K562 (cell line): ENCODE measurements around the gene FGF14. TPM values are rescaled to one million over a fixed set of nuclear protein-coding genes. Genes with fewer than 3 reads are reported as not detected.

Experiments used
- ATAC-seq: fragments of 200-7000 bp; cut with Tn5 transposase; 3 replicates; pipeline ENCODE4 v1.9.1; 2020; ENCODE audit warnings: moderate library complexity
- BruUV-seq: library from RNA; stranded (reverse); fragments of 400-500 nt; replicated peaks from 2 replicates; lab custom pipeline; 2021; lab: Mats Ljungman, UMichigan
- CTCF ChIA-PET: fragments of 300-600 bp; formaldehyde crosslinking; extraction: SDS; loops from one replicate; lab custom pipeline; 2021; ENCODE audit warnings: low intra/inter-chr PET ratio; lab: Yijun Ruan, JAX
- POLR2A ChIA-PET: fragments of 300-600, 350-650 bp; sonication (Branson Sonifier 250); formaldehyde crosslinking; extraction: SDS; loops from one replicate; lab custom pipeline; 2021; ENCODE audit warnings: antibody characterized with exemption, inconsistent platforms; lab: Yijun Ruan, JAX
- DNase-seq, 4 experiments: peaks; one replicate each; pipeline versions ENCODE4 v3.0.0 to v3.0.0-alpha.2; 2011 to 2018; ENCODE audit warnings: low spot score in 3 of 4, mixed read lengths in 3 of 4; ENCODE audit errors: extremely low read depth in 1 of 4
- FAIRE-seq: peaks from 2 replicates; lab custom pipeline; 2011; peaks lifted over from hg19 to GRCh38; lab: Jason Lieb, UNC
- H2AFZ ChIP-seq: 2 replicates; pipeline ENCODE4 v1.6.0; 2011; ENCODE audit warnings: low read depth, low read length, control low read depth, inconsistent platforms
- H3K27ac ChIP-seq: fragments of 200-600 bp; 3 replicates; pipeline ENCODE4 v1.8.0; 2011; ENCODE audit warnings: low read depth, mild to moderate bottlenecking, control low read depth, inconsistent platforms, low read length, moderate library complexity, mixed read lengths; ENCODE audit errors: extremely low read depth
- H3K27me3 ChIP-seq, 2 experiments: fragments of 300-600 bp in 1 of 2; 2 replicates in 1 of 2; 3 replicates in 1 of 2; pipeline versions ENCODE4 v1.6.0 to v1.8.0; 2011; ENCODE audit warnings: inconsistent platforms in 2 of 2, low read length in 2 of 2, mild to moderate bottlenecking in 1 of 2, mixed read lengths in 1 of 2, moderate library complexity in 1 of 2; ENCODE audit not compliant: control insufficient read depth in 2 of 2, insufficient read depth in 2 of 2
- H3K36me3 ChIP-seq: fragments of 300-600 bp; 3 replicates; pipeline ENCODE4 v1.8.0; 2011; ENCODE audit warnings: mild to moderate bottlenecking, low read length, inconsistent platforms; ENCODE audit not compliant: control insufficient read depth, insufficient read depth
- H3K4me1 ChIP-seq, 2 experiments: fragments of 200-600 bp in 1 of 2; replicated peaks in 1 of 2; 2 replicates in 1 of 2; 3 replicates in 1 of 2; pipeline versions ENCODE4 v1.5.1 to v1.8.0; 2011; ENCODE audit warnings: inconsistent platforms in 2 of 2, low read length in 2 of 2, mild to moderate bottlenecking in 1 of 2, mixed read lengths in 1 of 2, moderate library complexity in 1 of 2; ENCODE audit not compliant: control insufficient read depth in 2 of 2, insufficient read depth in 2 of 2
- H3K4me2 ChIP-seq: 2 replicates; pipeline ENCODE4 v1.6.1; 2011; ENCODE audit warnings: low read length, control low read depth, inconsistent platforms, mixed read lengths; ENCODE audit not compliant: insufficient read depth
- H3K4me3 ChIP-seq: fragments of 200-600 bp; sonication (generic), shearing (Covaris generic); 2 replicates; pipeline ENCODE4 v1.5.1; 2016; ENCODE audit warnings: control low read depth, inconsistent platforms
- H3K79me2 ChIP-seq: fragments of 200-600 bp; 3 replicates; pipeline ENCODE4 v1.8.0; 2011; ENCODE audit warnings: low read length, inconsistent platforms; ENCODE audit not compliant: control insufficient read depth, insufficient read depth
- H3K9ac ChIP-seq, 2 experiments: 2 replicates each; pipeline versions ENCODE4 v1.6.0 to v1.6.1; 2011; ENCODE audit warnings: low read depth in 2 of 2, low read length in 2 of 2, control low read depth in 1 of 2, inconsistent platforms in 1 of 2, mild to moderate bottlenecking in 1 of 2, mixed read lengths in 1 of 2; ENCODE audit not compliant: insufficient read depth in 1 of 2
- H3K9me1 ChIP-seq: one replicate; pipeline ENCODE4 v1.6.0; 2011; ENCODE audit warnings: inconsistent platforms, mild to moderate bottlenecking, low read length, moderate library complexity; ENCODE audit not compliant: control insufficient read depth, insufficient read depth
- H3K9me3 ChIP-seq: replicated peaks from 2 replicates; pipeline ENCODE4 v1.5.1; 2011; ENCODE audit warnings: low read depth, low read length, inconsistent platforms; ENCODE audit not compliant: control insufficient read depth, insufficient read depth
- H4K20me1 ChIP-seq: replicated peaks from 2 replicates; pipeline ENCODE4 v1.6.1; 2011; ENCODE audit warnings: low read length, inconsistent platforms, mixed read lengths; ENCODE audit not compliant: control insufficient read depth, insufficient read depth
- C11orf30 ChIP-seq: fragments of 450-650 bp; IDR thresholded peaks from 2 replicates; pipeline ENCODE4 v1.6.1; 2016; ENCODE audit warnings: low read depth, mild to moderate bottlenecking
- CCNT2 ChIP-seq: IDR thresholded peaks from 2 replicates; pipeline ENCODE4 v1.6.1; 2011; ENCODE audit warnings: borderline replicate concordance, low read depth, mild to moderate bottlenecking, moderate library complexity, mixed read lengths, low read length; ENCODE audit not compliant: insufficient read length; ENCODE audit errors: extremely low read depth
- CHD4 ChIP-seq: fragments of 200-600 bp; sonication (generic); IDR thresholded peaks from 3 replicates; pipeline ENCODE4 v1.6.1; 2012; ENCODE audit warnings: low read depth, mild to moderate bottlenecking, mixed read lengths, low read length, inconsistent platforms; ENCODE audit not compliant: insufficient read depth, insufficient replicate concordance, poor library complexity, severe bottlenecking
- FOXK1 ChIP-seq: sonication (generic); formaldehyde crosslinking; IDR thresholded peaks from 2 replicates; pipeline ENCODE4 v1.8.0; 2022; ENCODE audit warnings: missing genetic modification reagents, mild to moderate bottlenecking, borderline replicate concordance
- LCOR ChIP-seq: sonication (generic); formaldehyde crosslinking; IDR thresholded peaks from 2 replicates; pipeline ENCODE4 v1.8.0; 2022; ENCODE audit warnings: mild to moderate bottlenecking, missing genetic modification reagents
- MEF2D ChIP-seq: conservative IDR thresholded peaks from 2 replicates; pipeline ENCODE4 v1.6.1; 2016; ENCODE audit warnings: low read depth, missing genetic modification characterization, missing compliant biosample characterization
- NFE2L1 ChIP-seq: fragments of 450-650 bp; IDR thresholded peaks from 2 replicates; pipeline ENCODE4 v1.6.1; 2016; ENCODE audit warnings: missing genetic modification characterization, low read depth, mild to moderate bottlenecking, missing compliant biosample characterization, moderate library complexity, borderline replicate concordance
- TFAM ChIP-seq: fragments of 250-450 bp; sonication (Bioruptor Pico); conservative IDR thresholded peaks from 2 replicates; pipeline ENCODE4 v1.5.0; 2021; ENCODE audit warnings: mild to moderate bottlenecking, moderate library complexity
- ZNF274 ChIP-seq: IDR thresholded peaks from 2 replicates; pipeline ENCODE4 v1.6.1; 2011; ENCODE audit warnings: low read depth, mild to moderate bottlenecking, low read length, moderate library complexity, borderline replicate concordance
- ZNF76 ChIP-seq: fragments of 250-450 bp; sonication (Bioruptor Pico); IDR thresholded peaks from 2 replicates; pipeline ENCODE4 v1.4.0; 2020; ENCODE audit warnings: mild to moderate bottlenecking, moderate library complexity, borderline replicate concordance
- WGBS: fragments of 100-300 bp; shearing (Covaris generic); methylation state at CpG from one replicate; pipeline ENCODE4 v1.1.6; 2016; ENCODE audit warnings: low coverage, mixed read lengths; ENCODE audit not compliant: insufficient coverage; ENCODE audit errors: missing lambda C conversion rate; 5-methylcytosine and 5-hydroxymethylcytosine counted together
- in situ Hi-C: fragments of 300-500 bp; cut with MboI; formaldehyde crosslinking; loops from 4 replicates; pipeline ENCODE4 v1.15.0; 2018; ENCODE audit warnings: inconsistent platforms, mixed read lengths
- intact Hi-C: fragments of 100-400 bp; cut with micrococcal nuclease; formaldehyde crosslinking; loops from 2 replicates; pipeline ENCODE4 v1.14.2; 2022
- polyA plus RNA-seq, 8 experiments: library from polyadenylated mRNA; depleted of rRNA in 4 of 8; stranded (reverse) in 5 of 8; unstranded in 3 of 8; fragments of >200 nt; fragmentation: Nextera tagmentation in 2 of 8; fragmentation: Illumina TruSeq in 1 of 8; extraction: Ambion mirVana in 2 of 8; extraction: Trizol in 1 of 8; gene quantifications; 2 replicates each; pipeline versions ENCODE4 v1.2.1 to v1.2.3, GENCODE V29; 2011 to 2014; ENCODE audit warnings: inconsistent platforms in 1 of 8, missing spikeins in 1 of 8
- total RNA-seq, 7 experiments: library from RNA; depleted of rRNA in 6 of 7; stranded (reverse); fragments of >200 nt in 6 of 7; fragmentation: Illumina TruSeq in 2 of 7; extraction: Trizol in 2 of 7; gene quantifications; 2 replicates each; pipeline versions ENCODE4 v1.2.1 to v1.2.3, GENCODE V29; 2011 to 2021; ENCODE audit warnings: low replicate concordance in 1 of 7
- TF ChIP-seq, protein P1 (sequence below): fragments of 250-450 bp; sonication (Bioruptor Pico); IDR thresholded peaks from 2 replicates; pipeline ENCODE4 v1.8.0; 2022; ENCODE audit warnings: inconsistent platforms, mild to moderate bottlenecking, moderate library complexity, borderline replicate concordance
- TF ChIP-seq, protein P2 (sequence below): fragments of 250-450 bp; sonication (Bioruptor Pico); IDR thresholded peaks from 2 replicates; pipeline ENCODE4 v1.5.0; 2020; ENCODE audit warnings: mild to moderate bottlenecking

FGF14 gene
- total and polyA plus RNA-seq, 9 of the 15 experiments (the other 6 are each of a cell fraction or from before 2014, with no cell fraction given): not detected

DNA sequence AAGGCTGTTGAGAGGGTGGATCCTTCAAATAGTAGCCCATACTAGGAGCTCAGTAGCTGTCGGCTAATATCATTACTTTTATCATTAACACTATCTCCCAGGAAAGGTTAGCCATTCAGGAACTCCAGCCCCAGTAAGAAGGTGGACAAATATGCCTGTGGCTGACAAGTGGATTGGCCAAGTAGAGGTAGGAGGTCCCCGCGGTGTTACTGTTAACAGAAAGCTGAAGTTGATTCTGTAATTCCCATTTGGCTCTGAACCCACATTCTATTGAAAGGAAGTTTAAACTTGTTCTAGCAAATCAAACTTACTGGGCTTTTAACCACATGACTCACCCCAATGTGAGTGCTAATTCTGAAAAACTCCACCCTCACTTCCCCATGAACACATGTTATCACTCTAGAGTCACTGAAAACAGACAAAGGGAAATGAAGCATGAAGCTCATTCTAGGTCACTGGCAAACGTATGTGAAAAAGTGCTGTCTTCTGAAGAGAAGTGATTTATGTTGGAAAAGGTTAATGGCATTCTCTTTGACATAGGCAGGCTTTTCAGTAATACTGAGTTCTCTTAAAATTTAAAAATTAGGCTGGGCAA, 273.5 kb downstream of the FGF14 start:
- H3K27me3 ChIP-seq: no peaks in the 10 kb centered on the region
- no peaks in the 10 kb centered on the region for H3K4me1 ChIP-seq
- H3K36me3 ChIP-seq: no peaks in the 10 kb centered on the region
- no peak for ATAC-seq
- H4K20me1 ChIP-seq: no peaks in the 10 kb centered on the region
- H3K9me3 ChIP-seq: no peaks in the 10 kb centered on the region
- H3K27ac ChIP-seq: no peak overlapping the region
- FAIRE-seq: no peak
- no peak for DNase-seq
- H3K79me2 ChIP-seq: no peaks in the 10 kb centered on the region
- no peak overlapping the region for H3K4me2 ChIP-seq
- CTCF ChIA-PET: no interaction called here
- in situ Hi-C loops (no loop called here), intact Hi-C loops (no loop called here)
- H2AFZ ChIP-seq: no peak overlapping the region
- no peak overlapping the region for H3K9ac ChIP-seq
- BruUV-seq: no TSS peak
- TF ChIP-seq CHD4 (no peak), ZNF274 (no peak), NFE2L1 (tag) (no peak), LCOR (CRISPR knock-in tag) (no peak), ZNF76 (no peak), C11orf30 (no peak), FOXK1 (no peak), CCNT2 (no peak), TFAM (CRISPR knock-in tag) (no peak), MEF2D (tag) (no peak)
- TF ChIP-seq, protein P1, sequence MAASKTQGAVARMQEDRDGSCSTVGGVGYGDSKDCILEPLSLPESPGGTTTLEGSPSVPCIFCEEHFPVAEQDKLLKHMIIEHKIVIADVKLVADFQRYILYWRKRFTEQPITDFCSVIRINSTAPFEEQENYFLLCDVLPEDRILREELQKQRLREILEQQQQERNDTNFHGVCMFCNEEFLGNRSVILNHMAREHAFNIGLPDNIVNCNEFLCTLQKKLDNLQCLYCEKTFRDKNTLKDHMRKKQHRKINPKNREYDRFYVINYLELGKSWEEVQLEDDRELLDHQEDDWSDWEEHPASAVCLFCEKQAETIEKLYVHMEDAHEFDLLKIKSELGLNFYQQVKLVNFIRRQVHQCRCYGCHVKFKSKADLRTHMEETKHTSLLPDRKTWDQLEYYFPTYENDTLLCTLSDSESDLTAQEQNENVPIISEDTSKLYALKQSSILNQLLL (CRISPR knock-in tag): no peak
- TF ChIP-seq, protein P2, sequence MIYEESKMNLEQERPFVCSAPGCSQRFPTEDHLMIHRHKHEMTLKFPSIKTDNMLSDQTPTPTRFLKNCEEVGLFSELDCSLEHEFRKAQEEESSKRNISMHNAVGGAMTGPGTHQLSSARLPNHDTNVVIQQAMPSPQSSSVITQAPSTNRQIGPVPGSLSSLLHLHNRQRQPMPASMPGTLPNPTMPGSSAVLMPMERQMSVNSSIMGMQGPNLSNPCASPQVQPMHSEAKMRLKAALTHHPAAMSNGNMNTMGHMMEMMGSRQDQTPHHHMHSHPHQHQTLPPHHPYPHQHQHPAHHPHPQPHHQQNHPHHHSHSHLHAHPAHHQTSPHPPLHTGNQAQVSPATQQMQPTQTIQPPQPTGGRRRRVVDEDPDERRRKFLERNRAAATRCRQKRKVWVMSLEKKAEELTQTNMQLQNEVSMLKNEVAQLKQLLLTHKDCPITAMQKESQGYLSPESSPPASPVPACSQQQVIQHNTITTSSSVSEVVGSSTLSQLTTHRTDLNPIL (CRISPR knock-in tag): no peak
- TF ChIP-seq, all 486 proteins: peak for 0
- no peak overlapping the region for H3K4me3 ChIP-seq
- POLR2A ChIA-PET: no interaction called here
- 0% methylated on average over 4 of the region's 4 CpGs for WGBS
- H3K9me1 ChIP-seq: no peaks in the 10 kb centered on the region
